ENCODE data around the gene MRPL49.

Gene MRPL49

DNA sequence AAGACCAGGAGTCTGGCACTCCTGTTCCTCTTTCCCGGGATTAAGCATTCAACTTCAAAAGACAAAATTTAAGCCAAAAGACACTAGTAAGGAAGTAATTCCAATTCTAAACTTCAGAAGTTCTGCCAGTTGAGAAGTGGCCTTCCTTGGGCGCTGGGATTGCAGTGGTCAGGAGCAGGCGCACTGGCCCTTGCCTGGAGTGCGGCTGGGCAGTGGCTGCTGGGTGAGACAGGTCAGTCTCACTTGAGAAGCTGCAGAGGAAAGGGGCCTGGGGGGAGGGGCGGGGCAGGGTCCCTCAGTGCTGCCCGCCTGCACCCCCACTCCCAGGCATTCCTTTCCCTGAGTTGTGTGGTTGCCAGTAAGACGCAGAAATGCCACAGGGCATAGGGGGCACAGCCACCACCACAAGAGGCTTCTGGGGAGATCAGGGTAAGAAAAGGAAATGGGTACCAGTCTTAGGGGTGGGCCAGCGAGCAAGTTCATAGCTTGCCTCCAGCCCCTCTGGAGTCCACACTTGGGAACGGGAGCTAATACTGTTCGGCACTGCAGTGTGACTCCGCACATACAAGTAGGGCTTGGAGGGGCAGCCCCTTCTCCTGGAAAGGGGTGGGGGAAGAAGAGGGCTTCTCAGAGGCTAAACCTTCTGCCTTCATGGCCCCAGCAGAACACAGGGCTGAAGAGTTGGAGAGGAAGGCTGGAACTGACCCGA is 5.5 kb downstream of the MRPL49 start:
- Histone ChIP-seq H3K36me3 (ENCODE audit: insufficient read depth) (no peaks in the 10 kb centered on the region; the same call in 1 of the 2 replicates), H4K20me1 (ENCODE audit: insufficient read depth) (no peaks in the 10 kb centered on the region), H3K79me2 (ENCODE audit: insufficient read depth, low read depth) (peaks cover 19% of the 10 kb centered on the region), H3K9ac (no peak overlapping the region), H3K27me3 (ENCODE audit: insufficient read depth, low read depth) (no peaks in the 10 kb centered on the region), H3K4me3 (IDR thresholded peaks at IDR 0.05; ENCODE audit: insufficient read depth, low read depth, low read length) (no peak overlapping the region), H3K4me1 (ENCODE audit: low read depth, poor library complexity, severe bottlenecking) (peaks cover 20% of the 10 kb centered on the region), H3K27ac (no peak overlapping the region), H2AFZ (ENCODE audit: low read depth) (no peak overlapping the region), H3K4me2 (no peak overlapping the region)
- TF ChIP-seq, protein P1, sequence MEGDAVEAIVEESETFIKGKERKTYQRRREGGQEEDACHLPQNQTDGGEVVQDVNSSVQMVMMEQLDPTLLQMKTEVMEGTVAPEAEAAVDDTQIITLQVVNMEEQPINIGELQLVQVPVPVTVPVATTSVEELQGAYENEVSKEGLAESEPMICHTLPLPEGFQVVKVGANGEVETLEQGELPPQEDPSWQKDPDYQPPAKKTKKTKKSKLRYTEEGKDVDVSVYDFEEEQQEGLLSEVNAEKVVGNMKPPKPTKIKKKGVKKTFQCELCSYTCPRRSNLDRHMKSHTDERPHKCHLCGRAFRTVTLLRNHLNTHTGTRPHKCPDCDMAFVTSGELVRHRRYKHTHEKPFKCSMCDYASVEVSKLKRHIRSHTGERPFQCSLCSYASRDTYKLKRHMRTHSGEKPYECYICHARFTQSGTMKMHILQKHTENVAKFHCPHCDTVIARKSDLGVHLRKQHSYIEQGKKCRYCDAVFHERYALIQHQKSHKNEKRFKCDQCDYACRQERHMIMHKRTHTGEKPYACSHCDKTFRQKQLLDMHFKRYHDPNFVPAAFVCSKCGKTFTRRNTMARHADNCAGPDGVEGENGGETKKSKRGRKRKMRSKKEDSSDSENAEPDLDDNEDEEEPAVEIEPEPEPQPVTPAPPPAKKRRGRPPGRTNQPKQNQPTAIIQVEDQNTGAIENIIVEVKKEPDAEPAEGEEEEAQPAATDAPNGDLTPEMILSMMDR (conservative IDR thresholded peaks at IDR 0.05; ENCODE audit: low read depth, low read length): no peak

DNA sequence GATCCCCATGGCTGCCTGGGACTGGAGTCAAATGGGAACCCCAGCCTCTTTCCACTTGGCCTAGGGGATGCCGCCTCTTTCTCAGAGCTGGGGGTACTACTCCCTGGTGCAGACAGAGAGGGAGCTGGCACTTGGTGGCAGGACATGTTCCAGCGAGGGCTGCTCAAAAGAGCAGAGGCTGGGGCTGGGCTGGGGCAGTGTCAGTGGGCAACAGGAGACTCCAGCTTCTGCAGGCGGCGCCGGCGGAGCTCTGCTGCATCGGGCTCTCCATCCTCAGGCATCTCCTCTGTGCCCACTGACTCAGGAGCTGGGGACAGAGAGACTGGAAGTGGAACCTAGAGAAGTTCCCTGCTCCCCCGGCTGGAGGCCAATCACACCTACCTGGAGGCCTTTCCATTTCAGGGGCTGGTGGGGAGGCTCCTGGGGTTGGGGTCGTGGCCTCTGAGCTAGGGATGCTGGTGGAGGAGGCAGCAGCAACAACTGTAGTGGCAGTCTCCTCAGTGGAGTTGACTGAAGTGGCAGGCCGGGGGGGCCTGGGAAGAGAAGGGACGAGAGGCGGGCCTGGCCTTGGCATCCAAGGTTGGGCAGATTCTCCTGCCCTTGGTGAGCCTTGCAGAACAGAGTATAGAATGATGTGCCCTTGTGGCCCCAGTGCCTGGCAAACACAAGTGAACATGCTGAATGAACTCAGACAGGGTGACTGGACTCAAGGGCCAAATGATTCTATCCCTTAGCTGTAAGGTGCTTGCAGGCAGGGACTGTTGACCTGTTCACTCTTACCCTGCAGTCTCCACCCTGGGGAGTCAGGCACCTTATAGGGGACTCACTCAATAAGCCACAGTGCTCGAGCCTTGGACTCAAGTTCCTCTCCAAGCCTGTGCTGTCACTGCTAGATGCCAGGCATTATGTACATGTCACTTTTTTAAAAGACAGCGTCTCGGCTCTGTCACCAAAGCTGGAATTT is 6.3 kb downstream of the MRPL49 start:
- H3K27me3 ChIP-seq (ENCODE audit: insufficient read depth, low read depth): no peaks in the 10 kb centered on the region
- H3K27ac ChIP-seq: no peak overlapping the region
- no peaks in the 10 kb centered on the region; the same call in 1 of the 2 replicates for H3K36me3 ChIP-seq (ENCODE audit: insufficient read depth)
- peaks cover 19% of the 10 kb centered on the region for H3K79me2 ChIP-seq (ENCODE audit: insufficient read depth, low read depth)
- H4K20me1 ChIP-seq (ENCODE audit: insufficient read depth): no peaks in the 10 kb centered on the region
- H3K4me2 ChIP-seq: no peak overlapping the region
- peaks cover 20% of the 10 kb centered on the region for H3K4me1 ChIP-seq (ENCODE audit: low read depth, poor library complexity, severe bottlenecking)
- no peak overlapping the region for H3K9ac ChIP-seq
- H2AFZ ChIP-seq (ENCODE audit: low read depth): no peak overlapping the region
- TF ChIP-seq, protein P1 (conservative IDR thresholded peaks at IDR 0.05; ENCODE audit: low read depth, low read length): no peak
- H3K4me3 ChIP-seq (IDR thresholded peaks at IDR 0.05; ENCODE audit: insufficient read depth, low read depth, low read length): no peak overlapping the region

- H3K27ac ChIP-seq: no peak overlapping the region
- no peaks in the 10 kb centered on the region; the same call in 1 of the 2 replicates for H3K36me3 ChIP-seq (ENCODE audit: insufficient read depth)
- H3K27me3 ChIP-seq (ENCODE audit: insufficient read depth, low read depth): no peaks in the 10 kb centered on the region
- H3K79me2 ChIP-seq (ENCODE audit: insufficient read depth, low read depth): peaks cover 14% of the 10 kb centered on the region
- no peak overlapping the region for H2AFZ ChIP-seq (ENCODE audit: low read depth)
- H3K4me1 ChIP-seq (ENCODE audit: low read depth, poor library complexity, severe bottlenecking): peaks cover 14% of the 10 kb centered on the region
- no peaks in the 10 kb centered on the region for H4K20me1 ChIP-seq (ENCODE audit: insufficient read depth)
- no peak overlapping the region for H3K4me3 ChIP-seq (IDR thresholded peaks at IDR 0.05; ENCODE audit: insufficient read depth, low read depth, low read length)
- TF ChIP-seq, protein P1 (conservative IDR thresholded peaks at IDR 0.05; ENCODE audit: low read depth, low read length): no peak
- no peak overlapping the region for H3K9ac ChIP-seq
- no peak overlapping the region for H3K4me2 ChIP-seq
These were observed 7.7 kb downstream of the MRPL49 start for GRCh38 chr11:65129649-65130441.

Measured in KMS-11 (cell line).